Fibroblast of lung (primary cell): ENCODE results near the gene ETNPPL. TPM values are rescaled to one million over a fixed set of nuclear protein-coding genes. Genes with fewer than 3 reads are reported as not detected.

Experiments used
- DNase-seq, 2 donors: peaks; one replicate each; pipeline versions ENCODE4 v3.0.0 to v3.0.0-alpha.2; 2010; ENCODE audit warnings: low read depth in 2 of 2
- H2AFZ ChIP-seq: 2 replicates; pipeline ENCODE4 v1.5.1; 2012; ENCODE audit warnings: low read length, control low read depth, inconsistent platforms
- H3K27ac ChIP-seq: 2 replicates; pipeline ENCODE4 v1.5.1; 2011; ENCODE audit warnings: low read length, control low read depth; ENCODE audit not compliant: insufficient read depth
- H3K27me3 ChIP-seq: 2 replicates; pipeline ENCODE4 v1.5.1; 2011; ENCODE audit warnings: mild to moderate bottlenecking, low read length; ENCODE audit not compliant: control insufficient read depth, insufficient read depth
- H3K36me3 ChIP-seq: 2 replicates; pipeline ENCODE4 v1.5.1; 2011; ENCODE audit warnings: low read length; ENCODE audit not compliant: control insufficient read depth, insufficient read depth
- H3K4me1 ChIP-seq: 2 replicates; pipeline ENCODE4 v1.5.1; 2011; ENCODE audit warnings: low read length; ENCODE audit not compliant: control insufficient read depth, insufficient read depth; ENCODE audit errors: extremely low read depth
- H3K4me2 ChIP-seq: 2 replicates; pipeline ENCODE4 v1.5.1; 2011; ENCODE audit warnings: low read length, control low read depth; ENCODE audit not compliant: insufficient read depth; ENCODE audit errors: extremely low read depth
- H3K4me3 ChIP-seq, 4 experiments: fragments of 200-600 bp in 1 of 4; sonication (generic) in 1 of 4; replicated peaks in 1 of 4; 2 replicates each; pipeline ENCODE4 v1.5.1; 2011 to 2016; ENCODE audit warnings: low read length in 4 of 4, low read depth in 3 of 4, mild to moderate bottlenecking in 3 of 4, control low read depth in 2 of 4, inconsistent platforms in 1 of 4, mixed read lengths in 1 of 4; ENCODE audit not compliant: insufficient read depth in 1 of 4; ENCODE audit errors: control extremely low read depth in 1 of 4
- H3K79me2 ChIP-seq: 2 replicates; pipeline ENCODE4 v1.5.1; 2012; ENCODE audit warnings: mild to moderate bottlenecking, low read length, inconsistent platforms; ENCODE audit not compliant: control insufficient read depth, insufficient read depth
- H3K9ac ChIP-seq: 2 replicates; pipeline ENCODE4 v1.5.1; 2011; ENCODE audit warnings: mild to moderate bottlenecking, low read length, control low read depth; ENCODE audit not compliant: insufficient read depth
- H3K9me3 ChIP-seq: 2 replicates; pipeline ENCODE4 v1.5.1; 2012; ENCODE audit warnings: low read depth, low read length; ENCODE audit not compliant: control insufficient read depth, insufficient read depth
- H4K20me1 ChIP-seq: 2 replicates; pipeline ENCODE4 v1.5.1; 2011; ENCODE audit warnings: low read length; ENCODE audit not compliant: control insufficient read depth, insufficient read depth; ENCODE audit errors: extremely low read depth
- CTCF ChIP-seq, 2 donors: IDR thresholded peaks in 1 of 2; conservative IDR thresholded peaks in 1 of 2; 1 replicate in 1 of 2; 2 replicates in 1 of 2; pipeline ENCODE4 v1.5.1; 2011 to 2012; ENCODE audit warnings: low read length in 2 of 2, control low read depth in 1 of 2, inconsistent platforms in 1 of 2, low read depth in 1 of 2, mild to moderate bottlenecking in 1 of 2
- EZH2 ChIP-seq: IDR thresholded peaks from 2 replicates; pipeline ENCODE4 v1.5.1; 2012; ENCODE audit warnings: low read length, control low read depth, mild to moderate bottlenecking; ENCODE audit errors: missing control alignments
- polyA plus RNA-seq, 2 donors: library from polyadenylated mRNA; depleted of rRNA in 1 of 2; stranded (reverse) in 1 of 2; unstranded in 1 of 2; fragments of >200 nt; gene quantifications; 2 replicates each; pipeline ENCODE4 v1.2.1, GENCODE V29; 2011 to 2012; ENCODE audit warnings: missing spikeins in 1 of 2
- total RNA-seq: library from RNA; depleted of rRNA; stranded (reverse); fragments of >200 nt; gene quantifications from 2 replicates; pipeline ENCODE4 v1.2.1, GENCODE V29; 2014

Gene ETNPPL
- total and polyA plus RNA-seq, 2 donors (not counting 1 experiment from before 2014, with no cell fraction given), result not detected

- Histone ChIP-seq H3K27me3 (no peaks in the 10 kb centered on the region), H3K9ac (no peak overlapping the region), H3K27ac (no peak overlapping the region), H2AFZ (no peak overlapping the region), H3K4me2 (no peak overlapping the region), H3K79me2 (no peaks in the 10 kb centered on the region), H4K20me1 (no peaks in the 10 kb centered on the region), H3K36me3 (no peaks in the 10 kb centered on the region), H3K4me1 (no peaks in the 10 kb centered on the region), H3K9me3 (no peaks in the 10 kb centered on the region), H3K4me3 (no peak overlapping the region)
- TF ChIP-seq EZH2 (no peak), CTCF (conservative IDR thresholded peaks at IDR 0.05 in 1 of 2, IDR thresholded peaks at IDR 0.05 in 1 of 2; ENCODE audit: low read depth in 1 of 2, low read length in 2 of 2) (no peak)
- DNase-seq, result no peak
Measured at GRCh38 chr4:108709234-108709633, 53.6 kb downstream of the ETNPPL start.

GRCh38 chr4:108706289-108706688, 56.6 kb downstream of the ETNPPL start:
- no peak overlapping the region for H3K4me3 ChIP-seq
- no peak overlapping the region for H3K9ac ChIP-seq
- H3K27me3 ChIP-seq, result no peaks in the 10 kb centered on the region
- H3K79me2 ChIP-seq, result no peaks in the 10 kb centered on the region
- H3K4me1 ChIP-seq, result no peaks in the 10 kb centered on the region
- no peak overlapping the region for H2AFZ ChIP-seq
- H3K9me3 ChIP-seq, result no peaks in the 10 kb centered on the region
- H3K27ac ChIP-seq, result no peak overlapping the region
- H3K4me2 ChIP-seq, result no peak overlapping the region
- TF ChIP-seq CTCF (conservative IDR thresholded peaks at IDR 0.05 in 1 of 2, IDR thresholded peaks at IDR 0.05 in 1 of 2; ENCODE audit: low read depth in 1 of 2, low read length in 2 of 2) (no peak), EZH2 (no peak)
- no peak for DNase-seq
- no peaks in the 10 kb centered on the region for H4K20me1 ChIP-seq
- H3K36me3 ChIP-seq, result no peaks in the 10 kb centered on the region

GRCh38 chr4:108703966-108704365, 58.9 kb downstream of the ETNPPL start:
- no peak overlapping the region for H3K27ac ChIP-seq
- no peak overlapping the region for H3K4me3 ChIP-seq
- no peaks in the 10 kb centered on the region for H4K20me1 ChIP-seq
- no peak overlapping the region for H2AFZ ChIP-seq
- no peak for TF ChIP-seq CTCF (conservative IDR thresholded peaks at IDR 0.05 in 1 of 2, IDR thresholded peaks at IDR 0.05 in 1 of 2; ENCODE audit: low read depth in 1 of 2, low read length in 2 of 2)
- TF ChIP-seq EZH2, result no peak
- no peak overlapping the region for H3K9ac ChIP-seq
- no peaks in the 10 kb centered on the region for H3K27me3 ChIP-seq
- no peaks in the 10 kb centered on the region for H3K79me2 ChIP-seq
- DNase-seq, result no peak
- H3K9me3 ChIP-seq, result no peaks in the 10 kb centered on the region
- no peak overlapping the region for H3K4me2 ChIP-seq
- H3K36me3 ChIP-seq, result no peaks in the 10 kb centered on the region
- H3K4me1 ChIP-seq, result no peaks in the 10 kb centered on the region
